GM18858 (cell line): Measurements from ENCODE around the gene HNRNPA0.

Experiments
- ATAC-seq: cut with Tn5 transposase; IDR thresholded peaks from one replicate; pipeline ENCODE4 v1.9.1; 2021; ENCODE audit not compliant: unreplicated experiment

Gene HNRNPA0

GRCh38 chr5:137728048-137728447, 26.1 kb downstream of the HNRNPA0 start:
- no peak for ATAC-seq

GRCh38 chr5:137727623-137728022, 26.5 kb downstream of the HNRNPA0 start:
- no peak for ATAC-seq

- ATAC-seq, result no peak
Measured at GRCh38 chr5:137724251-137724650, 29.9 kb downstream of the HNRNPA0 start.

- no peak for ATAC-seq
Measured at GRCh38 chr5:137718611-137719010, 35.6 kb downstream of the HNRNPA0 start.

DNA sequence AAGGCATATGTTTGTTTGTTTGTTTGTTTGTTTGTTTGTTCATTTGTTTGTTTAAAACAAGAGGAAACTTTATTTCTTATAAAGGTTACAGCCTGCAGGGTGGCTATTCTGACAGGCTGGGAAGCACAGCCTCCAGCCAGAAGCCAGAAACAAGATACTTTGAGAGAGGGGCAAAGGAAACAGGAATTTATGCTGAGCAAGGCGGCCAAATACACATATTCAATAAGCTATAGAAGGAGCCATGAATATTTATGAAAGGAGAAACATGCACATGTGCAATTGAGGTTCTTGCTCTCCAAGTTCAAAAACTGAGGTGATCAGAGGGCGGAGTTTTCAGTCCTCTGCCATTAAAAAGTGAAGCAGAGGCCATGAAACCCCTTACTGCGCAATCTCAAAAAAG, 37.8 kb downstream of the HNRNPA0 start:
- no peak for ATAC-seq

GRCh38 chr5:137715456-137715855, 38.7 kb downstream of the HNRNPA0 start:
- ATAC-seq, result no peak

GRCh38 chr5:137714946-137715345, 39.2 kb downstream of the HNRNPA0 start:
- no peak for ATAC-seq

DNA sequence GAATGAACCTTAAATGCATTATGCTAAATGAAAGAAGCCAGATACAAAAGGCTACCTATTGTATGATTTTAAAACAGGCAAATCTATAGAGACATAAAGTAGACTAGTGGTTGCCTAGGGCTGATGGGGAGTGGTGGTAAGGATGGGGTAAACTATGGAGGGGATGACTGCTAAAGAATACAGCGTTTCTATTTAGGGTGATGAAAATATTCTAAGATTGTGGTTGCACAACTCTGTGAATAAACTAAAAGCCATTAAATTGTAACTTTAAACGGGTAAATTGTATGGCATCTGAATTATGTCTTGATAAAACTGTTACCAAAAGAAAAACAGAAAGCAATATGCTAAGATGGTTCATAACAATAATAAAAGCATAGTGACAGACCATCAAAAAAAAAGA, 39.7 kb downstream of the HNRNPA0 start:
- ATAC-seq, result no peak

DNA sequence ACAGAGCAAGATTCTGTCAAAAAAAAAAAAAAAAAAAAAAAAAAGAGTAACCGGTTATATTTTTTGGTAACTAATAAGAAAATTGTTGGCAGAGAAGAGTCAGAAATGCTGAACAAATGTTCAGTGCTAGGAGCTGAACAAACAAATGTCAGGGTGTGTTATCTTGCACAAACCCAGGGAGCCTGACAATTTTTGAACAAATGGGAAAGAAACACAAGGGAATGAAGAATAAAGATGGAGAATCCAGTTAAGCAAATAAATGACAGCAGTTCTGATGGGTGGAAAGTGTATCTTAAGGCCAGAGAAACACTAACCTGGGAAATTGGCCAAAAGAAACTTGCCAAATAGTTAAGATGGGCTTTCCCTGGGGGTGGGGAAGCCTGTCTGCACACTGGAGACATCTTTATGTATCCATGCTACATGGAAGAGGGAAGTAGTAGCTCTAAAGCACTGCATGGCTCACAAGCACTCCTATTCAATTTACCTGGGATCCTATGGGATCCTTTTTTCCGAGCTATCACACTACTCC, 42.0 kb downstream of the HNRNPA0 start:
- no peak for ATAC-seq

DNA sequence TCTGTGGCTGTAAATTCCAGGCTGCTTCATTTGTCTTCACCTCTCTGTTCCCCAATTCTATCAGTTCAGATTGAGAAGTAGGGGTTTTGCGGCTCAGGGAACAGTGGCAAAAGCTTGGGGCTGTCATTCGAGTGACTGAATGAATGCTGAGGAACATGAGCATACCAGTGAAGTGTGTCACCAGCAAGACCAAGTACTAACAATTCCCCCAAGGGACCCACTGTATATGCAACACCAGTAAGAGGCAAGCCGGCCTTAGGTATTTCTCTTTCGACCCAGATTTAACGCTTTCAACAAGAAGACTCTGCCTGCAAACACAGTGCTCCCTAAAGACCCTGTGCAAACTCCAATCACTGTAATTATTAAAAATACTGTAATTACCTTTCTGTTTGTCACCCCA, 44.1 kb downstream of the HNRNPA0 start:
- ATAC-seq, result no peak

DNA sequence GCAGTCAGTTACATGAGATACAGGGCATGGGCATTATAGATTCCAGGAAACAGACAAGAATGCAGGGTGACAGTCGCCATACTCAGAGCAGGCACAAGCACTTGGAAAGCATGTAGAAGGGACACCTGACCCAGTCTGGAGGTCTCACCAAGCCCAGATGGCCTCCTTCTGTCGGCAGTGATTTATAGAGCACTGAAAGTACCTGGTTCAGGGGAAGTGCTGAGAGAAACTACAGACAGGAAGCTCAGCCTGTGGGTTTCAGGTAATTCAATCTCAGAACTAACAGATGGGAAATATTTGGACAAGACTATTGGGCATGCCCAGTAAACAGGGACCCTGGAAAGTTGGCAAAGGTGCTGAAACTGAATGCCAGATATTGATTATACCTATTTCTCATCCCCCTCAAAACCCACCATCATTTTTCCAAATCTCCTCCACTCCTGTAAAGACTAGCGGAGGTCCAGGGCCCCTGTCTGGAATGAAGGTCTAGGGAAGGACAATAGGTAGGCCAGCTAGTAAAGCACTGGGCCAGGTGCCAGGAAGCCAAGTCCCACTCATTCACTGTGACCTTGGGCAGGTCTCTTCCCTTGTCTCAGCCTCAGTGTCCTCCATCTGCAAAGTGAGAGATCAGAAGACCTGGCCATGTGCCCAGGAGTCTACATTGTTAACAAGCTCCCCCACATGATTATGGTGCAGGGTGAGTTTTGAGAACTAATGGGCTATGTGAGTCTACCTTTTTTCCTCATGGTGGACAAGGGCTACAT, 45.2 kb downstream of the HNRNPA0 start:
- no peak for ATAC-seq

DNA sequence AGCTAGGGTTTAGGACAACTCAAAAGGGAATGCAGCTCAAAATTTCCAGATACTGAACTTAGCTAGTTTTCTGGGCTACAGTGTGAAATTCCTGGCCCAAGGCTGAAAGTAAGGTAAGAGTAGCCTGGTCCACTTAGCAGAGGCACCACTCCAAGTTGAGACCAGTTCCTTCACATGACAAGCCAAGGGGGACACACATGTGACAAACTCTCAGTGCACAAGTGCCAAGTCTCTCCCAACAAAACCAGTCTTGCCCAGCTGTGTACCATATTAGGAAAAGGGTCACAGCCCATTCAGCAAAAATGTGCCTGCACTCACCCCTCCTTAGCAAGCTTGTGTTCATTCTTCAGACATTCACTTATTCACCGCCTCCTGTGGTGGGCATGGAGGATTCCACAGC, 46.1 kb downstream of the HNRNPA0 start:
- no peak for ATAC-seq

GRCh38 chr5:137706841-137707240, 47.3 kb downstream of the HNRNPA0 start:
- no peak for ATAC-seq

GRCh38 chr5:137705106-137705505, 49.1 kb downstream of the HNRNPA0 start:
- ATAC-seq, result no peak

DNA sequence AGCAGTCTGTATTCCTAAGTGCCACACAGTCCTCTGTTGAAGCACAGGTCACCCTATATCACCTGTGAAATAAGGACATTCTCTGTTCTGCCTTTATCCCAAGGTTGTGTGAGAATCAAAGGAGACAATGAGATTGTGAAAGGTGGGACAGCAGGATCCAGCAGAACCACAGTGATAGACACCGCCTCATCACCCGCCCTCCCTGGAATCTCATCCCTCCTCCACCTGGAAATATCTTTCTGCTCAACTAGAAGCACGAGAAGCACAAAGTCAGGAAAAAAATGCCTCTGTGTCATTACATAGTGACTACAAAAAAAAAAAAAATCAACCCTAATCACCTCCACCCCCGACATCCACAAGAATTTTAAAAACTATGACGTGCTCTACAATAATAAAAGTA, 50.6 kb downstream of the HNRNPA0 start:
- no peak for ATAC-seq

DNA sequence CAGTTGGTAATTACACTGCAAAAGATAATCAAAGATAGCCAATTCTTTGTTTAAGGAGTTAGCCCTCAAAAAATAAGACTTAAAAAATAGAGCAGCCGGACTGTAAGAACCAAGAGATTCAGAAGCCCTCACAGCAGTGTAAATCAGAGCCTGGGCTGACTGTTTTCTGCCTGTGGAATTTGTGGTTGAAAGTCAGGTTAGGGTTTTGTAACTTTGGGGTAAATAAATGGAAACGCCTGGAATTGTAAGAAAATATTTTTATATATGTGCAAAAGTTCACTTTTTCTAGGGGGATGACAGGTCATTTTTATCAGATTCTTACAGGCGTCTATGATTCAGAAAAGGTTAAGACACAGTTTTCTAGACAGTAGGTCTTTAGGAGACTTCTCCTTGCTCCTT, 53.9 kb downstream of the HNRNPA0 start:
- no peak for ATAC-seq

DNA sequence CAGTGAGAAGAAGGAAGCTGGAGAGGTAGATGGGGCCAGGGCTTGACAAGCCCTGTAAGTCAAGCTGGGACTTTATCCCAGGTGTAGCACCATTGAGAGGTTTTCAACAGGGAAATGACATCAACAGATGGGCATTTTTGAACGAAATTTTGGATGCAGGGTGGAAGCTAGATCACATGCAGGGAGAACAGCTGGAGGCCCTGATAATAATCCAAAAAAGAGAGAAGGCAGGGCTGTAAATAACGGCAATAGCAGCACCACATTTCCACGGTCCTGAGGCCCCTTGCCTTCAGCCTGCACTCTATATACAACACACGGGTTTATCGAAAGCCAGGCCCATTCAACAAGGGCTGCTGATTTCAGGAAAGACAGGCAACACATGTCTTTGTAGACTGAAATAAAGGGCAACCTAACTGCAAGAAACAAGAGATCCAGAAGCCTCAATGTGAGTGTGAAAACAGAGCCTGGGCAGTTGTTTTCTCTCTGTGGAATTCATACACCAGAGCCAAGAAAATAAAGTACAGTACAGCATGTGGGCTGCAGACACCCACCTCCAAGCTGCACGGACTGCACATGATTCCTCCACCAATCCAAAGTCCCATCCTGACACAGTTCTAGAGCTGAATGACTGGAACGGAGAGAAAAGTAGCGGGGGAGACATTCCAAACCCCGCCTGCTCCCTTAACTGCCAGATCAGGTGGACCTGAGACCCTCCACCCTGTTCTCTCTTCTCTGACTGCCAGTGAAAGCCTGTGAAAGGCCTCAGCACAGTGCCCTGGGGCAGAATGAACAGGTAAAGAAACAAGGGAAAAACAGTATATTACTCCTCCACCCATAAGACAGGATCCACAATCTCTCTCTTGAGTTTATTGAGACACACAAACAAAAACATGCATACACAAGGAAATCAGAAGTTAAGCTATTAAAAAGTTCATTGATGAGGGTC, 54.6 kb downstream of the HNRNPA0 start:
- ATAC-seq, result no peak

GRCh38 chr5:137696481-137696880, 57.7 kb downstream of the HNRNPA0 start:
- ATAC-seq, result no peak

DNA sequence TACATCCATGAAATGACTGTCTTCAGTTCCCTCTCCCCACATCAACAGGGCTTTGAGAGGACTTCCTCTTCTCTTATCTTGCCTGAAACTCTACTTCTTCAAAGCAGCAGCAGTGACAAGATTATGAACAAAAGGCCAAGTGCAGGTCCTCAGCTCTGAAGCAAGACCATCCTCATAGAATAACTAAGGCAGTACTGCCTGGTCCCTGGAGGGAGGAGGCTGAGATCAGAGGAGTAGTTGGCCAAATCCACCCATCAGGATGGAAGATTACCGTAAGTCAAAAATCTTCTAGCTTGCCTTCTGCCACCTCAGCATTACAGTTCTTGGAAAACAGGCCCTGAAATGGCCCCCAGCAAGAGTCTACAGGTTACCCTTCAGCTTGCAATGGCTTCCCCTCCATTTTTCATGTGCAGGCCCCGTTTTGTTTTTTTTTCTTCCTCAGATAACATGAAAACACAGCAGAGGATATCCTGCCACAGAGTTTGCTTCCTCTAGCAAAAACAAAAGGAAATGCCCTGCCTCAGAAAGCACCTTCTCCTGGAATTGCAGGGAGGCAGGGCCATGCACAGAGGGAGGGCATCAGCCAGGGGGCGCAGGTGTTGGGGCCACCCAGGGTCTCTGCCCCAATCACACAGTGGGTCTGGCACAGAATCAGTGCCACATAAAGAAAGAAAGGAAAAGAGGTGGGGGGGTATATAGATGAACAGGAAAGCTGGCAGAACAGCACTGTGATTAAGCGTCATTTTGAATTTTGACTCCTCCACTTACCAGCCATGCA, 58.3 kb downstream of the HNRNPA0 start:
- ATAC-seq, result no peak
